ENCODE results near the gene ERGIC1. TPM values are rescaled to one million over a fixed set of nuclear protein-coding genes. Genes with fewer than 3 reads are reported as not detected.

The ERGIC1 gene
- total RNA-seq, 4 donors from 2014 or later: 54.4 to 108 (median 88.0) TPM

DNA sequence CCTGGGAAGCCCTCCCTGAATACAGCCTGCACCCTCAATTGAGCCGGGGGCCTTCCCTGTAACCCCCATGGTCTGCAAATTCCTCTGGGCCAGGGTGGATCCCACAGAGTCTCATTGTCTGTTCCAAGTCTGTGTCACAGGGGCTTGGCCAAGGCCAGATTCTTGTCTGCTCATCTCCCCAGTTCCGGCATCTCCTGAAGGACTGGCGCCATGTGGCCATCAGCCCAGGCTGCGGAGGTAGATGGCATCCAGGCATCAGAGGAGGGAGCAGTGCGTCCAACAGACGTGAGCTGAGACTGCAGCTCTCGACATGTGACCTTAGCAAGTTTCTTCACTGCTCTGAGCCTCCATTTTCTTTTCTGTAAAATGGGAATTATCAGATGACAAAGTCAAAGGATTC is 87.9 kb downstream of the ERGIC1 start:
- no peak for DNase-seq
- in situ Hi-C loops (cut with MboI; ENCODE audit: low sequenced_read_pairs in 4 of 4): loop anchor here in 1 of 4 donors (10.0 kb wide), 1 partner anchor 447 kb away; no protein-coding TSS in a partner anchor
- H3K36me3 ChIP-seq: peaks cover 0 to 8% of the 10 kb centered on the region in 2 donors
- no peak overlapping the region for H3K4me3 ChIP-seq
- no peaks in the 10 kb centered on the region for H3K27me3 ChIP-seq
- intact Hi-C loops (cut with DNase I; ENCODE audit: low total_unique reads): no loop called here
- H3K9me3 ChIP-seq: no peaks in the 10 kb centered on the region
- peaks cover 7 to 11% of the 10 kb centered on the region in 2 donors for H3K4me1 ChIP-seq
- ATAC-seq: no peak
- TF ChIP-seq POLR2A (IDR thresholded peaks at IDR 0.05) (no peak), CTCF (IDR thresholded peaks at IDR 0.05 in 4 of 5, conservative IDR thresholded peaks at IDR 0.05 in 1 of 5) (no peak)
- no peak overlapping the region for H3K27ac ChIP-seq

DNA sequence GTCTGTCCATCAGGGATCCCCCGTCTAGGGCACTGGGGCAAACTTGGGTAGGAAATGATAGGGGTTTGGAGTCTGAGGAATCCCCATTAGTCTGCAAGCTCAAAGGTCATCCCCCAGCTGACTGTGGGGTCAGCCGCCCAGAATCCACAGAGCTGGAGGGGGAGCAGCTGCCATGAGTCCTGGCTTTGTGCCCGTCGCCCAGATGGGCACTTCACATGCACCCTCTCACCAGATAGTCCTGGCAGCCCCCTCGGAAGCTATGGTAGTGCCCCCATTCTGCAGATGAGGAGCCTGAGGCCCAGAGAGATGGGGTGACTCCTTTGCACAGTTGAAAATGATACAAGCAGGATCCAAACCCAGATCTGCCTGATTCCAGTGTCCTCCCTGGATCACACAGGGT is 89.5 kb downstream of the ERGIC1 start:
- DNase-seq (no peak), ATAC-seq (no peak)
- Histone ChIP-seq H3K36me3 (peaks cover 0 to 8% of the 10 kb centered on the region in 2 donors), H3K27me3 (no peaks in the 10 kb centered on the region), H3K27ac (no peak overlapping the region), H3K4me1 (peaks cover 7 to 11% of the 10 kb centered on the region in 2 donors), H3K4me3 (no peak overlapping the region), H3K9me3 (no peaks in the 10 kb centered on the region)
- TF ChIP-seq POLR2A (IDR thresholded peaks at IDR 0.05): no peak
- TF ChIP-seq CTCF (IDR thresholded peaks at IDR 0.05 in 4 of 5, conservative IDR thresholded peaks at IDR 0.05 in 1 of 5): no peak
- intact Hi-C loops (cut with DNase I; ENCODE audit: low total_unique reads): no loop called here
- in situ Hi-C loops (cut with MboI; ENCODE audit: low sequenced_read_pairs in 4 of 4): loop anchor here in 1 of 4 donors (10.0 kb wide), 1 partner anchor 449 kb away; no protein-coding TSS in a partner anchor

DNA sequence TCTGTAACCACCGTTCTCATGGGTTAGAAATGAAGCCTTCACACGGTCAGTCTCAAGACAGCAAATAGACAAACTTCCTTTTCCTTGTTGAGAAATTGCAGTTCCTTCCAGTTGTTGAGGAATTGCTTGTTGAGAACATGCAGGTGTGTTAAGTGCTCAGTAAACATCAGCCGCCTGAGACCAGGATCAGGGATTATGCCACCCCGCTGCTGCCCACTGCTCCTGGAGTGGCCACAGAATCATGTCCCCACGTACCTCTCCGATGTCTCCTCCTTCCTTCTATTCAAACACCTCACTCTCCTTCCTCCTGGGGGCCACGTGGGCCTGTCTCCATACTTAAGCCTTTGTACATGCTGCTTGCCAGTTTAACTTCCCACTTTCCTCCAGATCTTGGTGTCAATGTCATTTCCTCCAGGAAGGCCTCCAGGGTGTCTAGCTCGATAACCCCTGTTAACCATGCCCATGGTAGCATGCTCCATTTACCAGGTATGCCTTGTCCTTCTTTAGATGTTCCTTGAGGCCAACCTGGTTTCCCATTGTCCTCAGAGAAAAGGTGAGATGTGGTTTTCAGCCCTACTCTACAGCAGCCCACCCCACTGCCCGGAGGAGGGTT is 91.4 kb downstream of the ERGIC1 start:
- in situ Hi-C loops (cut with MboI; ENCODE audit: low sequenced_read_pairs in 4 of 4) (loop anchor here in 3 of 4 donors (5.0 to 25.0 kb wide), 3 partner anchors 203 to 463 kb away; partner anchors contain the start of gene SH3PXD2B (in 2 of the 3)), intact Hi-C loops (cut with DNase I; ENCODE audit: low total_unique reads) (no loop called here)
- no peak for ATAC-seq
- no peak for DNase-seq
- Histone ChIP-seq H3K4me1 (no peaks in the 10 kb centered on the region), H3K36me3 (peaks cover 0 to 8% of the 10 kb centered on the region in 2 donors), H3K4me3 (no peak overlapping the region), H3K9me3 (no peaks in the 10 kb centered on the region), H3K27me3 (no peaks in the 10 kb centered on the region), H3K27ac (no peak overlapping the region)
- no peak for TF ChIP-seq POLR2A (IDR thresholded peaks at IDR 0.05)
- no peak for TF ChIP-seq CTCF (IDR thresholded peaks at IDR 0.05 in 4 of 5, conservative IDR thresholded peaks at IDR 0.05 in 1 of 5)

DNA sequence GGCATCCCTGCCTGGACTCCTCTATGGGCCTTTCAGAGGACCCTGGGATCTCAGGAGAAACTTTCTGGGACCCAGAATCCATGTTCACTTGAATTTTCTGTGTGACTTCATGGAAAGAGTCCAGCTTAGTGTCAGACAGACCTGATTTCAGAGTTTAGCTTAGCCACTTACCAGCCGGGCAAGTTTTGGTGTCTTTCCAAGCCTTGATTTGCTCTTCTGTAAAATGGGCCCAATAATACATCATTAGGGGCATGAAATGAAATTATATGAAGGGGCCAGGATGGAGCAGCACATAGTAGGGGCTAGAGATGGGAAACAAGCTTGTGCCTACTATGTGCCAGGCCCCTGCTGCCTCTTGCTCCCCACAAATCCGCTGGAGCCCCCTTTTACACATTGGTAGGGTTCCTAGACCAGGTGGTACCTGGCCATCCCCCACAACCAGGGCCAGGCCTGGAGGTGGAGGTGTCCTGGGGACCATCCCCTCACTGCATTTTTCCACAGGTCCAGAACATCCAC is 92.0 kb downstream of the ERGIC1 start:
- no peak for DNase-seq

More for the DNA sequence above, 92.0 kb downstream of the ERGIC1 start:
- peaks cover 4% of the 10 kb centered on the region in 2 donors for H3K4me1 ChIP-seq
- H3K27ac ChIP-seq: no peak overlapping the region
- H3K27me3 ChIP-seq: no peaks in the 10 kb centered on the region
- H3K4me3 ChIP-seq: no peak overlapping the region
- no peak for ATAC-seq
- no peaks in the 10 kb centered on the region for H3K9me3 ChIP-seq
- H3K36me3 ChIP-seq: peaks cover 0 to 8% of the 10 kb centered on the region in 2 donors
- in situ Hi-C loops (cut with MboI; ENCODE audit: low sequenced_read_pairs in 4 of 4): loop anchor here in 3 of 4 donors (5.0 to 25.0 kb wide), 3 partner anchors 204 to 464 kb away; partner anchors contain the start of gene SH3PXD2B (in 2 of the 3)
- intact Hi-C loops (cut with DNase I; ENCODE audit: low total_unique reads): no loop called here
- no peak for TF ChIP-seq POLR2A (IDR thresholded peaks at IDR 0.05)
- TF ChIP-seq CTCF (IDR thresholded peaks at IDR 0.05 in 4 of 5, conservative IDR thresholded peaks at IDR 0.05 in 1 of 5): no peak
